HEK293 (cell line): ENCODE measurements around the gene COL3A1.

Experiments used
- CTCF ChIA-PET: fragments of 350-600 bp; formaldehyde crosslinking; extraction: SDS; loops from one replicate; lab custom pipeline; 2021; ENCODE audit warnings: antibody characterized with exemption; lab: Yijun Ruan, JAX
- POLR2A ChIA-PET: fragments of 300-600 bp; formaldehyde crosslinking; extraction: SDS; loops from one replicate; lab custom pipeline; 2020; ENCODE audit warnings: antibody characterized with exemption, inconsistent platforms; lab: Yijun Ruan, JAX
- H3K27ac ChIP-seq: fragments of 200-500 bp; sonication (Bioruptor generic); 2 replicates; pipeline ENCODE4 v1.5.1; 2014; ENCODE audit warnings: low read depth, low read length, control low read depth, inconsistent platforms; ENCODE audit errors: extremely low read depth
- H3K36me3 ChIP-seq, 2 experiments: fragments of 200-500 bp in 1 of 2; sonication (Bioruptor generic) in 1 of 2; 1 replicate in 1 of 2; 2 replicates in 1 of 2; pipeline ENCODE4 v1.5.1; 2014 to 2017; ENCODE audit warnings: inconsistent platforms in 2 of 2, low read length in 2 of 2; ENCODE audit not compliant: control insufficient read depth in 2 of 2, insufficient read depth in 1 of 2
- H3K4me1 ChIP-seq: fragments of 200-500 bp; sonication (Bioruptor generic); 2 replicates; pipeline ENCODE4 v1.5.1; 2014; ENCODE audit warnings: mild to moderate bottlenecking, low read length, inconsistent platforms; ENCODE audit not compliant: control insufficient read depth, insufficient read depth
- H3K4me3 ChIP-seq: 2 replicates; pipeline ENCODE4 v1.5.1; 2011; ENCODE audit warnings: low read depth, mild to moderate bottlenecking, control low read depth, low read length, moderate library complexity
- H3K9me3 ChIP-seq: fragments of 200-500 bp; sonication (Bioruptor generic); 2 replicates; pipeline ENCODE4 v1.5.1; 2014; ENCODE audit warnings: low read depth, low read length, inconsistent platforms; ENCODE audit not compliant: control insufficient read depth, insufficient read depth
- AEBP2 ChIP-seq: fragments of 450-650 bp; formaldehyde crosslinking; IDR thresholded peaks from 2 replicates; pipeline ENCODE4 v1.5.1; 2016; ENCODE audit warnings: missing biosample characterization, missing genetic modification characterization, borderline replicate concordance
- CTCF ChIP-seq: fragments of 450-650 bp; formaldehyde crosslinking; IDR thresholded peaks from 2 replicates; pipeline ENCODE4 v1.5.1; 2016; ENCODE audit warnings: missing biosample characterization, missing genetic modification characterization
- EGR2 ChIP-seq: fragments of 450-650 bp; formaldehyde crosslinking; IDR thresholded peaks from 2 replicates; pipeline ENCODE4 v1.5.1; 2016; ENCODE audit warnings: low read depth, missing biosample characterization, missing genetic modification characterization
- KLF17 ChIP-seq: fragments of 450-650 bp; formaldehyde crosslinking; IDR thresholded peaks from 2 replicates; pipeline ENCODE4 v1.5.1; 2016; ENCODE audit warnings: missing biosample characterization, missing genetic modification characterization
- MZF1 ChIP-seq: fragments of 450-650 bp; formaldehyde crosslinking; IDR thresholded peaks from 2 replicates; pipeline ENCODE4 v1.5.1; 2017; ENCODE audit warnings: missing biosample characterization, missing genetic modification characterization, borderline replicate concordance
- PATZ1 ChIP-seq: fragments of 450-650 bp; formaldehyde crosslinking; IDR thresholded peaks from 2 replicates; pipeline ENCODE4 v1.5.1; 2016; ENCODE audit warnings: missing biosample characterization, missing genetic modification characterization
- REST ChIP-seq: fragments of 450-650 bp; formaldehyde crosslinking; IDR thresholded peaks from 2 replicates; pipeline ENCODE4 v1.5.1; 2016; ENCODE audit warnings: missing biosample characterization, missing genetic modification characterization
- YY2 ChIP-seq: fragments of 450-650 bp; formaldehyde crosslinking; IDR thresholded peaks from 2 replicates; pipeline ENCODE4 v1.5.1; 2016; ENCODE audit warnings: missing biosample characterization, missing genetic modification characterization
- ZBTB48 ChIP-seq: fragments of 450-650 bp; formaldehyde crosslinking; IDR thresholded peaks from 2 replicates; pipeline ENCODE4 v1.5.1; 2016; ENCODE audit warnings: missing biosample characterization, missing genetic modification characterization
- ZFP41 ChIP-seq: fragments of 450-650 bp; formaldehyde crosslinking; IDR thresholded peaks from 2 replicates; pipeline ENCODE4 v1.5.1; 2016; ENCODE audit warnings: missing biosample characterization, missing genetic modification characterization, borderline replicate concordance
- ZFP69B ChIP-seq: fragments of 450-650 bp; formaldehyde crosslinking; IDR thresholded peaks from 2 replicates; pipeline ENCODE4 v1.5.1; 2016; ENCODE audit warnings: missing biosample characterization, missing genetic modification characterization
- ZNF133 ChIP-seq: fragments of 450-650 bp; formaldehyde crosslinking; IDR thresholded peaks from 2 replicates; pipeline ENCODE4 v1.5.1; 2016; ENCODE audit warnings: missing biosample characterization, missing genetic modification characterization
- ZNF146 ChIP-seq: fragments of 450-650 bp; formaldehyde crosslinking; IDR thresholded peaks from 2 replicates; pipeline ENCODE4 v1.5.1; 2016; ENCODE audit warnings: missing biosample characterization, missing genetic modification characterization
- ZNF18 ChIP-seq: fragments of 450-650 bp; formaldehyde crosslinking; IDR thresholded peaks from 2 replicates; pipeline ENCODE4 v1.5.1; 2016; ENCODE audit warnings: missing biosample characterization, missing genetic modification characterization
- ZNF211 ChIP-seq: fragments of 450-650 bp; formaldehyde crosslinking; IDR thresholded peaks from 2 replicates; pipeline ENCODE4 v1.5.1; 2016; ENCODE audit warnings: low read depth, missing biosample characterization, missing genetic modification characterization
- ZNF37A ChIP-seq: fragments of 450-650 bp; IDR thresholded peaks from 2 replicates; pipeline ENCODE4 v1.5.1; 2018; ENCODE audit warnings: missing biosample characterization, missing genetic modification characterization
- ZNF423 ChIP-seq: fragments of 450-650 bp; formaldehyde crosslinking; IDR thresholded peaks from 2 replicates; pipeline ENCODE4 v1.5.1; 2016; ENCODE audit warnings: missing biosample characterization, missing genetic modification characterization
- ZNF610 ChIP-seq: fragments of 450-650 bp; formaldehyde crosslinking; IDR thresholded peaks from 2 replicates; pipeline ENCODE4 v1.5.1; 2016; ENCODE audit warnings: missing biosample characterization, missing genetic modification characterization, borderline replicate concordance
- ZNF621 ChIP-seq: fragments of 450-650 bp; formaldehyde crosslinking; IDR thresholded peaks from 2 replicates; pipeline ENCODE4 v1.5.1; 2017; ENCODE audit warnings: missing biosample characterization, missing genetic modification characterization
- ZNF639 ChIP-seq: fragments of 450-650 bp; formaldehyde crosslinking; IDR thresholded peaks from 2 replicates; pipeline ENCODE4 v1.5.1; 2016; ENCODE audit warnings: missing biosample characterization, missing genetic modification characterization
- ZNF670 ChIP-seq: fragments of 450-650 bp; formaldehyde crosslinking; IDR thresholded peaks from 2 replicates; pipeline ENCODE4 v1.5.1; 2016; ENCODE audit warnings: missing biosample characterization, missing genetic modification characterization, low read depth
- ZNF837 ChIP-seq: fragments of 450-650 bp; formaldehyde crosslinking; IDR thresholded peaks from 2 replicates; pipeline ENCODE4 v1.5.1; 2016; ENCODE audit warnings: missing biosample characterization, missing genetic modification characterization

Gene COL3A1

GRCh38 chr2:189022492-189022891 is 48.3 kb downstream of the COL3A1 start:
- Histone ChIP-seq H3K36me3 (no peaks in the 10 kb centered on the region), H3K9me3 (no peaks in the 10 kb centered on the region), H3K4me1 (no peaks in the 10 kb centered on the region), H3K27ac (no peak overlapping the region), H3K4me3 (no peak overlapping the region)
- TF ChIP-seq MZF1 (tag by site-specific recombination): no peak
- TF ChIP-seq AEBP2 (tag by site-specific recombination): no peak
- no peak for TF ChIP-seq KLF17
- TF ChIP-seq ZNF146 (tag by site-specific recombination): no peak
- no peak for TF ChIP-seq ZNF133
- no peak for TF ChIP-seq CTCF (tag by site-specific recombination)
- TF ChIP-seq ZNF837 (tag by site-specific recombination): no peak
- TF ChIP-seq YY2 (tag by site-specific recombination): no peak
- TF ChIP-seq ZNF37A (tag by site-specific recombination): no peak
- no peak for TF ChIP-seq ZFP69B (tag by site-specific recombination)
- TF ChIP-seq REST (tag by site-specific recombination): no peak
- ChIA-PET POLR2A (no interaction called here), CTCF (interaction anchor here (0.6 to 0.7 kb wide), 2 partner anchors 271 to 479 kb away, joined by 4 to 6 read pairs; no protein-coding TSS in a partner anchor)

GRCh38 chr2:189024901-189025618 is 50.9 kb downstream of the COL3A1 start:
- ChIA-PET CTCF (interaction anchor here (0.6 to 1.0 kb wide), 3 partner anchors 9 to 143 kb away, joined by 3 to 5 read pairs (median 4); no protein-coding TSS in a partner anchor), POLR2A (no interaction called here)
- no peaks in the 10 kb centered on the region for H3K4me1 ChIP-seq
- H3K36me3 ChIP-seq: no peaks in the 10 kb centered on the region
- H3K27ac ChIP-seq: no peak overlapping the region
- H3K9me3 ChIP-seq: no peaks in the 10 kb centered on the region
- no peak overlapping the region for H3K4me3 ChIP-seq
- TF ChIP-seq ZNF639: no peak
- TF ChIP-seq EGR2: no peak
- TF ChIP-seq ZBTB48: no peak
- TF ChIP-seq ZNF610 (tag by site-specific recombination): no peak
- TF ChIP-seq ZNF621 (tag by site-specific recombination): no peak
- TF ChIP-seq ZFP41 (tag by site-specific recombination): no peak
- no peak for TF ChIP-seq ZNF670 (tag by site-specific recombination)
- no peak for TF ChIP-seq ZNF423
- TF ChIP-seq PATZ1: no peak
- no peak for TF ChIP-seq ZNF18 (tag by site-specific recombination)
- TF ChIP-seq ZNF211 (tag by site-specific recombination): no peak
